ENCODE data around the gene MMP25. TPM values are rescaled to one million over a fixed set of nuclear protein-coding genes. Genes with fewer than 3 reads are reported as not detected.

MMP25 gene
- total RNA-seq, 4 donors from 2014 or later: 0.57 TPM; not detected in 3

GRCh38 chr16:3062553-3062952, 16.2 kb downstream of the MMP25 start:
- no peak for TF ChIP-seq CTCF (IDR thresholded peaks at IDR 0.05; ENCODE audit: low read depth)

- TF ChIP-seq CTCF (IDR thresholded peaks at IDR 0.05; ENCODE audit: low read depth): no peak
Measured at GRCh38 chr16:3063625-3064386, 17.4 kb downstream of the MMP25 start.

GRCh38 chr16:3065069-3065741, 18.8 kb downstream of the MMP25 start, which contains the start of gene IL32:
IL32 (plus strand) TSS chr16:3065640; CDS start chr16:3065812, 172 bp downstream.
- TF ChIP-seq CTCF (IDR thresholded peaks at IDR 0.05; ENCODE audit: low read depth): no peak

GRCh38 chr16:3065742-3066439, 19.5 kb downstream of the MMP25 start:
- no peak for TF ChIP-seq CTCF (IDR thresholded peaks at IDR 0.05; ENCODE audit: low read depth)

GRCh38 chr16:3066440-3066748, 20.0 kb downstream of the MMP25 start:
- no peak for TF ChIP-seq CTCF (IDR thresholded peaks at IDR 0.05; ENCODE audit: low read depth)

GRCh38 chr16:3068487-3068886, 22.1 kb downstream of the MMP25 start:
- no peak for TF ChIP-seq CTCF (IDR thresholded peaks at IDR 0.05; ENCODE audit: low read depth)

GRCh38 chr16:3070608-3071111, 24.3 kb downstream of the MMP25 start:
- TF ChIP-seq CTCF (IDR thresholded peaks at IDR 0.05; ENCODE audit: low read depth): no peak
